GM12891 (cell line): Measurements from ENCODE around the gene NPM3. TPM values are rescaled to one million over a fixed set of nuclear protein-coding genes. Genes with fewer than 3 reads are reported as not detected.

Experiments used
- DNase-seq: peaks from one replicate; pipeline ENCODE4 v3.0.0; 2011; ENCODE audit warnings: low spot score; ENCODE audit not compliant: insufficient read length
- FAIRE-seq: peaks from 2 replicates; lab custom pipeline; 2011; peaks lifted over from hg19 to GRCh38; lab: Jason Lieb, UNC
- PAX5 ChIP-seq: IDR thresholded peaks from 2 replicates; pipeline ENCODE4 v1.6.1; 2011; ENCODE audit warnings: low read length, moderate library complexity, mild to moderate bottlenecking; ENCODE audit not compliant: insufficient read depth, severe bottlenecking
- POLR2A ChIP-seq: IDR thresholded peaks from 2 replicates; pipeline ENCODE4 v1.6.1; 2011; ENCODE audit warnings: low read depth, low read length, control low read depth
- POLR2AphosphoS5 ChIP-seq: IDR thresholded peaks from 2 replicates; pipeline ENCODE4 v1.6.1; 2011; ENCODE audit warnings: low read depth, low read length, control low read depth
- POU2F2 ChIP-seq: IDR thresholded peaks from 2 replicates; pipeline ENCODE4 v1.6.1; 2011; ENCODE audit warnings: low read depth, mild to moderate bottlenecking, control low read depth, low read length, moderate library complexity
- SPI1 ChIP-seq: IDR thresholded peaks from 2 replicates; pipeline ENCODE4 v1.6.1; 2011; ENCODE audit warnings: low read depth, low read length, control low read depth
- TAF1 ChIP-seq: IDR thresholded peaks from 2 replicates; pipeline ENCODE4 v1.6.1; 2011; ENCODE audit warnings: low read depth, low read length, control low read depth
- polyA plus RNA-seq: library from polyadenylated mRNA; unstranded; fragments of >200 nt; gene quantifications from one replicate; pipeline ENCODE4 v1.2.1, GENCODE V29; 2012; ENCODE audit warnings: low read depth, missing spikeins, inconsistent platforms; ENCODE audit not compliant: missing spikeins

NPM3 gene, protein sequence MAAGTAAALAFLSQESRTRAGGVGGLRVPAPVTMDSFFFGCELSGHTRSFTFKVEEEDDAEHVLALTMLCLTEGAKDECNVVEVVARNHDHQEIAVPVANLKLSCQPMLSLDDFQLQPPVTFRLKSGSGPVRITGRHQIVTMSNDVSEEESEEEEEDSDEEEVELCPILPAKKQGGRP
- polyA plus RNA-seq: 80.2 TPM

DNA sequence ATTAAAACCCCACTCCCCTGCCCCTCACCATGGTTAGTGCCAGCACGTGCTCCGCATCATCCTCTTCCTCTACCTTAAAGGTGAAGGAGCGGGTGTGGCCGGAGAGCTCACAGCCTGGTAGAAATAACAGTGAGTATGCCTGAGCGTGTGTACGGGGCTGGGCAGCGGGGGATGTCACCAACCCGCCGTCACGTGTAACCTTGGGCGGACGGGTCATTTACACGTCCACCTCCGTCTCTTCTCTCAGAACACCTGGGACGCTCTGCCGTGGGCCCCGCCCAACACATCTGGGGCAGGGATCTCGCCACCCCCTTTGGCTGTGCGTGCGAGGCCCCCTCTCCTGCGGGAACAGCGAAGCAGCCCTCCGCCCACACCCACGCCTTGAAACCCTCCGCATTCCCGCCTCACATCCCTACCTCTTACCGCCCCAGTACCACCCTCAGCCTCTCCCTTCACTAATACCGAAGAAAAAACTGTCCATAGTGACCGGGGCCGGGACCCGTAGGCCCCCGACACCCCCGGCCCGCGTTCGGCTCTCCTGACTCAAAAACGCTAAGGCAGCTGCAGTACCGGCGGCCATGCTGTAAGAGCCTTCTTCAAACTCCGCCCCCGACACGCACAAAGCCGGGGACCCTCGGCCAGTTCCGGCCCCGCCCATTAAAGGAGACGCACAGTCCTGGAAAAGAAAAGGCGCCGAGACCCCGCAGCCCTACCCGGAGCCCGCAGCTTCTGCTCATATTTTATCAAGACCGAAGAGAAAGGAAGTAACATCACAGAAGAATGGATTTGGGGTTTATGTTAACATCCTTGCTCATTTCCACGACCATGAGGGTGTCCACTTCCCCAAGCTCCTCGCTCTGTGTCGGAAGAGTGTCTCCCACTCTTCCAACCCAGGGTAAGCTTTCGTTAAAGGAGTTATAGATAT lies at the start of gene NPM3:
NPM3 (minus strand) TSS at position 636 of the 925 bp plus-strand sequence; CDS start at position 580, 56 bp downstream.
- DNase-seq: peak; percentile 88
- peak; percentile 91 for FAIRE-seq
- TF ChIP-seq SPI1: 0 out of 2 replicates have a peak, but pooled peaks have one; percentile 39
- peak; percentile 49; the same call in 1 of the 2 replicates for TF ChIP-seq POLR2A
- TF ChIP-seq POU2F2: 0 out of 2 replicates have a peak, but pooled peaks have one; percentile 28
- peak; percentile 46; the same call in 1 of the 2 replicates for TF ChIP-seq TAF1
- no peak; the same call in 1 of the 2 replicates for TF ChIP-seq POLR2AphosphoS5
- TF ChIP-seq PAX5: no peak

DNA sequence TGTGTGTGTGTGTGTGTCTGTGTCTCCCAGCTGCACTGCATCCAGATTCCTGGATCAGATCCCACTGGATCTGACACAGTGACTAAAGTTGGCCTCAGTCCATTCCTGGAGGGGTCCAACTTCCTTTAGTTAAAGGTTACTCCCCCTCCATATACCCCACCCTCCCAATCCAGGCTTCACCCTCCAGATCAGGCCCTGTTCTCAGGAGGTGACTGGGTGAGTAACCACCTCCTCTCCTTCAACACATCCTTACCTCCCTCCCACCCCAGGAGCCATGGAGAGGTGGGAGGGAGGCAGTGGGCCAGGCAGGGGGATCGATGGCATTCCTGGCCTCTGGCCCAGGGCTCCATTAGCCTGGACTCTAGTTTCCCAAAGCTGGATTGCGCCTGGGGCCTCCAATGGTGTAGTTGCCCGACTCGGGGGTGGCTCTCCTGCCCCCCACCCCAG lies 49.1 kb upstream of the NPM3 start:
- no peak for DNase-seq
- no peak for TF ChIP-seq PAX5
- TF ChIP-seq POLR2A: no peak
- TF ChIP-seq SPI1: no peak
- TF ChIP-seq POU2F2: no peak
- TF ChIP-seq POLR2AphosphoS5: no peak
- no peak for TF ChIP-seq TAF1
- no peak for FAIRE-seq

DNA sequence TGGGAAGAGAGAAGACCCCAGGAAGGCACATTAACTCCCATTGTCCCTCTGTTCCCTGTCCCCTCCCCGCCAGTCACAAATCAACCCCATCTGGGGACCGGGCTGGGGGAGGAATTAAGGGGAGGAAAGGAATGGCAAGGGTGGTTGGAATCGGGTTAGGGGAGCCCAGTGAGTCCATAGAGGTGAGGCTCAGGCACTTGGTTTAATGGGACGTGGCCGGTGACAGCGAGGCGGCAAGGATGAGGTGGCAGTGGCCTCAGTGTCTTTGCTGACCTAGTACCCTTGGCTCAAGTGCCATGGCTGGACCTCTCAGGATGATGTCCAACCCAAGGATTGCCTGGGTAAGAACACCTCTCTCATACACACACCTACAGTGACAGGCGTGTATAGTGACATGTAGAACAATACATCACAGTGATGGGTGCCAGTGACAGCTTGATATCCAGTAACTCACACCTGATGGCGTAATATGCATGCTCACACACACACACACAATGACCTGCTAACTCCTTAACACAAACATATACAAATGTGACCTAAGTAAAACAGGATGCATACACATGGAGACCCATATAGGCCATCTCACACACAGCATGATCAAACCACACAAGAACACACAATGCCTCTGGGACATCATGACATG lies 48.0 kb upstream of the NPM3 start:
- DNase-seq: no peak
- FAIRE-seq: peak; percentile 95
- TF ChIP-seq POU2F2 (no peak), SPI1 (no peak), TAF1 (no peak), PAX5 (no peak), POLR2AphosphoS5 (no peak), POLR2A (no peak)

DNA sequence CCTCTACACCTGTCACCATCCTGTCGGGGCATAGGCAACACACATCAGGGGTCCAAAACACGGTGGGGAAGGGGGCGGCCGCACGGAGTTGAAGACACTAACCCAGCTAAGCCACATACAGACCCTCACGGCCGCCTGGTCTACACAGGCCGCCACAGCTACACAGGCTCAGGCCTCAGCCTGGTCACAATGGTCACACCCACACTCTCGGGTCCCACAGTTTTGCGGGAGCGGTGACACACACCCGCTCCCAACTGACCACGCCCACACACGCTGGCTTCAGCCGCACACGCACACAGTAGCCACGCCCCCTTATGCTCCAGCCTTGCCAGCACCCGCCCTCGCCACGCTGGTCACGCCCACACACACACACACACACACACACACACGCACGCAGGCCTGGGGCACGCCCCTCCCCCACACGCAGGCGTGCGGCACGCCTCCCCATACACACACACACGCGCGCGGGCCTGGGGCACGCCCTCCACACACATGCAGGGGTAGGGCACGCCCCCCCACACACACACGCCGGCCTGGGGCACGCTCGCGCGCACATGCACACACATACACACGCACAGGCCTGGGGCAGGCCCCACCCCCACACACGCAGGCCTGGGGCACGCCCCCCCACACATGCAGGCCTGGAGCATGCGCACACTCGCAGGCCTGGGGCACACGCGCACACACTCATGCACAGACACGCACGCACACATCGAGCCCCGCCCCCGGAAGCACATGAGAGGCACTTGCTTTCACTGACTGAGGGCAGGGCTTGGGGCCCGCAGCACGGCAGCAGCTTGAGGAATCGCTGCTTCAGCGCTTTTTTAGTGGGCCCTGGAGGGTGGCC lies 47.3 kb upstream of the NPM3 start:
- FAIRE-seq (peak; percentile 100), DNase-seq (peak; percentile 86)
- TF ChIP-seq PAX5: no peak
- TF ChIP-seq POU2F2: no peak
- TF ChIP-seq SPI1: no peak
- 0 out of 2 replicates have a peak, but pooled peaks have one; percentile 35 for TF ChIP-seq POLR2A
- TF ChIP-seq POLR2AphosphoS5: no peak
- 0 out of 2 replicates have a peak, but pooled peaks have one; percentile 21 for TF ChIP-seq TAF1

DNA sequence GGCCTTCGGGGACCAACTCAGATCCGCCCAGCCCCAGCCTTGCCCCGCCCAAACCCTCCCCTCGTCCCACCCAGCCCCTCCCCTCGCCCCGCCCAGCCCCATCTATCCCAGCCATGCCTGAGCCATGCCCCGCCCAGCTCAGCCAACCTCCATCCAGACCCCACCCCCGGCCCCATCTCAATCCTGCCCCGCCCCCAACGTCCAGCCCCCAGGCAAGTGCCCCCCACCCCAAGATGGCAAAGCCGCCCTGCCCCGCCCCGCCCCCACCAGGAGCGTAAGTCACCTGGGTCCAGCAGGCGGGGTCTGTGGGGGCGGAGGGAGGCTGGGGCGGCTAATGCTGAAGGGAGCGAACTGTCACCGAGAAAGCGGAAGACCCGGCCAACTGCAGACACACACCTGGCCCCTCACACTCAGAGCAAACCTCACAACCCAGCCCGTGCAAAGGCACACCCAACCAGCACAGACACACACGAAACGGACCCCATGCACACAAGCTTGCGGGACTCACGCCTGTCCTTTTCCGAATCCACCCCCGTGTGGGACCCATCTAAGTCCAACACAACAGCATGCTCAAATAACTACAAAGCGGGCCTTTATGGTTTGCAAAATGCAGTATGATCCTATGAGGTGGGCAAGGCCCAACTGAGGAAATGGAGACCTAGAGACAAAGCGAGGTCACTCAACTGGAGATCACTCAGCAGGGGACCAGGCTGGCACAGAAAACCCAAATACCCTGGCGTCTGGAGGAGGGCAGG lies 46.5 kb upstream of the NPM3 start:
- FAIRE-seq: no peak
- peak; percentile 92 for DNase-seq
- peak; percentile 69 for TF ChIP-seq SPI1
- no peak for TF ChIP-seq POU2F2
- no peak for TF ChIP-seq POLR2AphosphoS5
- TF ChIP-seq POLR2A: no peak
- no peak for TF ChIP-seq TAF1

DNA sequence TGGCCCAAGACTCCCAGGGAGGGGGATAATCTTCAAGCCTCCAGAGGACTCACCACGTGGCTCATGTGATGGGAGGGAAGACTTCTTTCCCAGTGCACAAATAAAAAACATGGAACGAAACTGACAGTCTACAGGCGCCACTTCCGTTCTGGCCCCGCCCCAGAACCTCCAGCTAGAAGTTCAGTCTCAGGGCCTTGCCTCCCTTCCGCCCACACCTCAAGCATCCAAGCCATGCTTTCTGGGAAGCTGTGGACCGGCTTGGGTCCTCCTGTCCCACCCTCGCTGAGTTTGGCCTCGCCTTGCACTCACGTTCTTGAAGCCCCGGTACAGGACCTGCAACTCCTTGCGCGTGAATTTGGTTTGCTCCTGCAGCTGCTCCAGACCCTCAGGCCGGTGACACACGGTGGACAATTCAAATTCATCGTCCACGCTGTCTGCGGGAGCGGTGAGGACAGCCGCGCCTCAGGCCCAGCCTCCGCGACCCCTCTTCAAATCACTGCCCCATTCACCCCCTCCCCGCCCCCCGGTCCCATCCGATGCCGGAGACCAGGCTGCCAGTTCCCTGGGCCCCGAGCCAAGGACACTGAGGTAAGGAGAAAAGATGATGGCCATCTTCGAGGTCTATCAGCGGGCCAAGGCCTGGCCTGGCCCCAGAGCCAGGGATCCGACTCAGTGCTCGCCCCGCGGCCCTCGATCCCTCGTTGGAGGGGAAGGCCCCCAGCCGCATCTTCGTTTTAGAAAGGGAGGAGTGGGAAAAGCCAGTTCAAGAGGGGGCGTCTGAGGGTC lies 45.7 kb upstream of the NPM3 start:
- no peak for TF ChIP-seq SPI1
- no peak for TF ChIP-seq TAF1
- TF ChIP-seq POLR2A: no peak
- TF ChIP-seq PAX5: no peak
- TF ChIP-seq POLR2AphosphoS5: no peak
- TF ChIP-seq POU2F2: no peak
- DNase-seq: no peak
- FAIRE-seq: no peak

DNA sequence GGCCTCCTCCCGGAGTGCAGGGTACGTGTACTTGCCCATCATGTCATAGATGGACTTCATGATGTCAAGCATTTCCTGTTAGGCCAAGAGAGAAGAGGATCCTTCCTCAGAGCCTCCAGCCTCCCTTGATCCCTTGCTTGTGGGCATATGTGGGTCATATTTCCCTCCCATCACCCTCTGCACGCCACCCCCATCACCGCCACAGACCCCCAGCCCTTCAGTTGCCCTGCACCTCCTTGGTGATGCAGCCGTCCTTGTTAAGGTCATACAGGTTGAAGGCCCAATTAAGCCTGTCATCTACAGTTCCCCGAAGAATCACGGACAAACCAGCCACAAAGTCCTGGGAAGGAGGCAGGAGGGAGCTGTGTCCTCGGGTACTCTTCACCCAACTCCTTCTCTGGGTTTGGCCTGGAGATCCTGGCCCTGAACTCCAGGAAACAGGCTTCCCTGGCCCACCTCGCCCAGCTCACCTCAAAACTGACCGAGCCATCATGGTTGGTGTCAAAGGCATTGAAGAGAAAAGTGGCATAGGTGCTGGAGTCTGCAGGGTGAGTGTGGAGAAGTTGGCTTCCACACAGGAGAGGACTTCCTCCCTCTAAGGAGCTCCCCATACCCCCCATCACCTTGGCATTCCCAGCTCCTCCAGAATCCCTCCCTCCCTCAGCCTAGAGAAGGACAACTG lies 44.8 kb upstream of the NPM3 start:
- TF ChIP-seq POLR2A: no peak
- TF ChIP-seq POU2F2: no peak
- no peak for TF ChIP-seq SPI1
- no peak for TF ChIP-seq POLR2AphosphoS5
- no peak for TF ChIP-seq PAX5
- no peak for TF ChIP-seq TAF1
- FAIRE-seq (no peak), DNase-seq (no peak)
